Measurements from ENCODE around the gene LAMB3. TPM values are rescaled to one million over a fixed set of nuclear protein-coding genes. Genes with fewer than 3 reads are reported as not detected.

The LAMB3 gene
- total RNA-seq, 1 experiment from 2014 or later = 0.28 TPM

- Histone ChIP-seq H3K9ac (ENCODE audit: extremely low read depth, insufficient read length, low read length) (no peak overlapping the region), H3K4me2 (ENCODE audit: insufficient read depth, insufficient read length, low read length) (no peak overlapping the region), H4K91ac (ENCODE audit: insufficient read length, low read depth, low read length) (no peak overlapping the region), H4K20me1 (ENCODE audit: control insufficient read depth, insufficient read depth, insufficient read length) (no peaks in the 10 kb centered on the region), H3K23ac (ENCODE audit: insufficient read length, low read depth, low read length) (no peak overlapping the region), H3K18ac (ENCODE audit: insufficient read length, low read depth, low read length) (no peak overlapping the region), H2BK12ac (ENCODE audit: insufficient read length, low read depth, low read length) (no peak overlapping the region), H2AFZ (ENCODE audit: low read length) (no peak overlapping the region), H3K14ac (ENCODE audit: insufficient read depth, low read length) (no peak overlapping the region), H2BK15ac (ENCODE audit: low read depth, low read length) (no peak overlapping the region), H3K56ac (ENCODE audit: insufficient read length, low read depth, low read length) (no peak overlapping the region), H3K9me3 (ENCODE audit: control insufficient read depth, low read depth, low read length) (no peaks in the 10 kb centered on the region), H3K4me1 (ENCODE audit: insufficient read depth, low read length) (no peaks in the 10 kb centered on the region), H2BK20ac (ENCODE audit: low read depth, low read length, poor library complexity, severe bottlenecking) (no peak overlapping the region), H2AK5ac (ENCODE audit: insufficient read length, low read length) (no peak overlapping the region), H3T11ph (ENCODE audit: low read length) (no peak overlapping the region), H4K8ac (replicated peaks; ENCODE audit: insufficient read length, low read depth, low read length) (no peak overlapping the region), H3K27ac (ENCODE audit: insufficient read length, low read depth, low read length) (no peak overlapping the region), H2BK120ac (ENCODE audit: low read depth, low read length, poor library complexity, severe bottlenecking) (no peak overlapping the region), H3K79me2 (ENCODE audit: insufficient read depth, low read length) (no peaks in the 10 kb centered on the region), H3K4ac (ENCODE audit: low read depth, low read length) (no peak overlapping the region), H3K23me2 (ENCODE audit: insufficient read length, low read depth, low read length, poor library complexity, severe bottlenecking) (no peaks in the 10 kb centered on the region), H4K5ac (ENCODE audit: insufficient read length, low read depth, low read length) (no peak overlapping the region), H2BK5ac (ENCODE audit: insufficient read length, low read length) (no peak overlapping the region), H3K27me3 (ENCODE audit: insufficient read depth, low read length) (no peaks in the 10 kb centered on the region), H3K79me1 (ENCODE audit: insufficient read depth, low read depth, low read length, poor library complexity, severe bottlenecking) (no peaks in the 10 kb centered on the region)
- Mint-ChIP-seq H3K27ac (no peak overlapping the region), H3K4me3 (no peak overlapping the region), H3K27me3 (ENCODE audit: low read depth) (peaks cover 3% of the 10 kb centered on the region), H3K4me1 (peaks cover 13% of the 10 kb centered on the region in 2 experiments), H3K36me3 (ENCODE audit: insufficient read depth in 1 of 3, low read depth in 3 of 3) (no peaks in the 10 kb centered on the region), H3K9me3 (no peaks in the 10 kb centered on the region)
- TF ChIP-seq CTCF (conservative IDR thresholded peaks at IDR 0.05) = no peak
- no peak for DNase-seq
- no CpG with 5 or more reads among the region's 3 CpGs for WGBS (ENCODE audit: extremely low coverage, insufficient read length, low lambda C conversion rate)
Observed at GRCh38 chr1:209642816-209643215, 9.4 kb downstream of the LAMB3 start.
